ENCODE measurements around the gene VSX2.

GRCh38 chr14:74263921-74264320 is 24.7 kb downstream of the VSX2 start:
- TF ChIP-seq GATA2 (IDR thresholded peaks at IDR 0.05; ENCODE audit: low read depth, low read length) (no peak), GATA3 (IDR thresholded peaks at IDR 0.05; ENCODE audit: low read depth, low read length) (no peak)
